ENCODE data around the gene DCAF12. TPM values are rescaled to one million over a fixed set of nuclear protein-coding genes. Genes with fewer than 3 reads are reported as not detected.

DCAF12 gene
- total RNA-seq = 1.9 and 2.3 TPM in 2 replicates
- total RNA-seq (2013) = 2.0 TPM
- polyA plus RNA-seq = 0.59 and 1.1 TPM in 2 replicates
- polyA minus RNA-seq = 1.0 and 7.3 TPM in 2 replicates

DNA sequence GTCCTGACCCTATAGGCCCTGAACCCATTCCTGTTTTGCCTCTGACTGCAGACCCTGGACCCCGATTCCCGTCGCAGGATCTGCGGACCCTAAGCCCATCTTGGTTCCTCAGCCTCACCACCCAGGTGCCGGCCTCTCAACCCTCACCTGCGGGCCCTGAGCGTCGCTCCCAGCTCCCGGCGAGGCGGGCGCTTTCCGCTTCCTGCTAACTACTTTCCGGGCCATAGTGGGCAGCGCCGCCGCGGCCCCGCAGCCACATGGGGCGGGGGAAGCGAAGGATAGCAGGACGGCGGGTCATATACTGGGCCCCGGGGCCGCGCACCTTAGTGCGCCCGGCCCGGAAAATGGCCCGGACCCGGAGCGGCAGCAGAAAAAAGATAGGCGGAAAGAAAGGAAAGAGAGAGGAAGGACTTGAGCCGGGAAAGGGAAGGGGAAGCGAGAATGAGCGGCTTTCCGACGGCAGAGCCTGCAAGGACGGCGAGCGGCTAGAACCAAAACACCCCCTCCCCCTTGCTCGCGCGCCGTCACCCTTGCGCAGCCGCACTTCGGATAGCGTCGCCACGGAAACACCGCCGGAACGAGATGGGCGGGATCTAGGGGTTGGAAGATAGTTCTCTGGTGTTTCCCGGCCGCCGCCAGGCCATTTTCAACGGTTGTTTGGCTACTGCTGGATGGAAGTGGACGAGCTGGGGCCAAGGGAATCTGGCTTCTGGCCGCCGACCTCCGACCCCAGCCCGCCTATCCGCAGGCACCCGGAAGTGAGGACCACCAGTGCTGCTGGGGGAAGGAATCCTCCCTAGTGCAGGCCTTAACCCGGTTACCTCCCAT lies at the start of gene DCAF12:
Gene DCAF12 (minus strand): TSS at position 492 of the 828 bp plus-strand sequence. CDS start 267 bp downstream, at position 225.
- TF ChIP-seq EZH2 (IDR thresholded peaks at IDR 0.05; ENCODE audit: borderline replicate concordance, insufficient read depth, low read depth, low read length, poor library complexity, severe bottlenecking) = no peak
- TF ChIP-seq, protein P1, sequence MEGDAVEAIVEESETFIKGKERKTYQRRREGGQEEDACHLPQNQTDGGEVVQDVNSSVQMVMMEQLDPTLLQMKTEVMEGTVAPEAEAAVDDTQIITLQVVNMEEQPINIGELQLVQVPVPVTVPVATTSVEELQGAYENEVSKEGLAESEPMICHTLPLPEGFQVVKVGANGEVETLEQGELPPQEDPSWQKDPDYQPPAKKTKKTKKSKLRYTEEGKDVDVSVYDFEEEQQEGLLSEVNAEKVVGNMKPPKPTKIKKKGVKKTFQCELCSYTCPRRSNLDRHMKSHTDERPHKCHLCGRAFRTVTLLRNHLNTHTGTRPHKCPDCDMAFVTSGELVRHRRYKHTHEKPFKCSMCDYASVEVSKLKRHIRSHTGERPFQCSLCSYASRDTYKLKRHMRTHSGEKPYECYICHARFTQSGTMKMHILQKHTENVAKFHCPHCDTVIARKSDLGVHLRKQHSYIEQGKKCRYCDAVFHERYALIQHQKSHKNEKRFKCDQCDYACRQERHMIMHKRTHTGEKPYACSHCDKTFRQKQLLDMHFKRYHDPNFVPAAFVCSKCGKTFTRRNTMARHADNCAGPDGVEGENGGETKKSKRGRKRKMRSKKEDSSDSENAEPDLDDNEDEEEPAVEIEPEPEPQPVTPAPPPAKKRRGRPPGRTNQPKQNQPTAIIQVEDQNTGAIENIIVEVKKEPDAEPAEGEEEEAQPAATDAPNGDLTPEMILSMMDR (IDR thresholded peaks at IDR 0.05) = no peak
- Mint-ChIP-seq H3K27me3 (peaks cover 50% of the 10 kb centered on the region), H3K9me3 (ENCODE audit: insufficient read depth) (peaks cover 2% of the 10 kb centered on the region), H3K27ac (peak within 1 kb of the TSS; percentile 60), H3K4me3 (peak within 1 kb of the TSS; percentile 93), H3K4me1 (peaks cover 48% of the 10 kb centered on the region)
- CTCF ChIA-PET = no interaction called here
- peak within 1 kb of the TSS; percentile 92 for H3K4me2 ChIP-seq (replicated peaks; ENCODE audit: low read depth, low read length, poor library complexity, severe bottlenecking)
- DNase-seq (peak; percentile 84), ATAC-seq (ENCODE audit: low read depth) (peak; percentile 55)
- peaks cover 0 to 81% (median 56%) of the 10 kb centered on the region in 4 experiments for H3K27me3 ChIP-seq (replicated peaks in 1 of 4; ENCODE audit: control extremely low read depth in 1 of 4, control insufficient read depth in 3 of 4, insufficient read depth in 4 of 4, low read length in 3 of 4)
- H3K9ac ChIP-seq (ENCODE audit: low read length) = peak within 1 kb of the TSS; percentile 66
- peaks cover 51 to 55% of the 10 kb centered on the region in 2 donors for H3K4me1 ChIP-seq (ENCODE audit: control insufficient read depth in 2 of 2, insufficient read depth in 2 of 2, low read length in 2 of 2)
- POLR2A ChIA-PET = no interaction called here
- peaks cover 45% of the 10 kb centered on the region for H4K20me1 ChIP-seq (ENCODE audit: control insufficient read depth, insufficient read depth, low read length, poor library complexity, severe bottlenecking)
- peaks cover 0 to 45% (median 4%) of the 10 kb centered on the region in 3 donors for H3K9me3 ChIP-seq (ENCODE audit: control extremely low read depth in 1 of 3, control insufficient read depth in 2 of 3, insufficient read depth in 1 of 3, low read length in 2 of 3)
- peak within 1 kb of the TSS; percentile 59 for H2AFZ ChIP-seq (ENCODE audit: insufficient read depth, low read depth, low read length, poor library complexity, severe bottlenecking)
- no peak within 1 kb of the TSS for H3K27ac ChIP-seq (ENCODE audit: low read length in 2 of 2)
- no peaks in the 10 kb centered on the region for H3K79me2 ChIP-seq (ENCODE audit: control insufficient read depth, insufficient read depth, low read length)
- intact Hi-C loops (cut with micrococcal nuclease) = loop anchor here (1.0 to 5.0 kb wide), 4 partner anchors 52 to 310 kb away; partner anchors contain the start of genes MYORG, UBAP1 and UBE2R2
- peak within 1 kb of the TSS; percentile 44 to 67 (median 58) for H3K4me3 ChIP-seq (ENCODE audit: control extremely low read depth in 1 of 5, extremely low read depth in 1 of 5, insufficient read depth in 1 of 5, low read depth in 2 of 5, low read length in 4 of 5)
- H3K36me3 ChIP-seq (replicated peaks in 1 of 2; ENCODE audit: control extremely low read depth in 1 of 2, control insufficient read depth in 1 of 2, extremely low read depth in 1 of 2, insufficient read depth in 2 of 2, low read length in 1 of 2) = no peaks in the 10 kb centered on the region
- WGBS (ENCODE audit: insufficient coverage) = under 1% methylated on average over 55 of the region's 67 CpGs

GRCh38 chr9:34176089-34176488 lies 49.6 kb upstream of the DCAF12 start:
- H3K9me3 ChIP-seq (ENCODE audit: control extremely low read depth in 1 of 3, control insufficient read depth in 2 of 3, insufficient read depth in 1 of 3, low read length in 2 of 3) = peaks cover 0 to 10% (median 0%) of the 10 kb centered on the region in 3 donors
- intact Hi-C loops (cut with micrococcal nuclease) = loop anchor here (5.0 kb wide), 1 partner anchor 364 kb away; no protein-coding TSS in a partner anchor
- WGBS (ENCODE audit: insufficient coverage) = 100% methylated on average over 1 of the region's 3 CpGs
- H3K4me2 ChIP-seq (replicated peaks; ENCODE audit: low read depth, low read length, poor library complexity, severe bottlenecking) = no peak overlapping the region
- ATAC-seq (ENCODE audit: low read depth) (no peak), DNase-seq (no peak)
- H3K4me3 ChIP-seq (ENCODE audit: control extremely low read depth in 1 of 5, extremely low read depth in 1 of 5, insufficient read depth in 1 of 5, low read depth in 2 of 5, low read length in 4 of 5) = no peak overlapping the region
- Mint-ChIP-seq H3K4me1 (peaks cover 23% of the 10 kb centered on the region), H3K9me3 (ENCODE audit: insufficient read depth) (no peaks in the 10 kb centered on the region), H3K27me3 (no peaks in the 10 kb centered on the region), H3K27ac (no peak overlapping the region), H3K4me3 (no peak overlapping the region)
- POLR2A ChIA-PET = interaction anchor here (0.6 to 0.7 kb wide), 2 partner anchors 11 to 813 kb away, joined by 4 to 6 read pairs; partner anchors contain the start of gene DNAJB5
- H3K79me2 ChIP-seq (ENCODE audit: control insufficient read depth, insufficient read depth, low read length) = peaks cover 43% of the 10 kb centered on the region
- no peak overlapping the region for H3K9ac ChIP-seq (ENCODE audit: low read length)
- H3K4me1 ChIP-seq (ENCODE audit: control insufficient read depth in 2 of 2, insufficient read depth in 2 of 2, low read length in 2 of 2) = peaks cover 17 to 34% of the 10 kb centered on the region in 2 donors
- peaks cover 0 to 19% (median 2%) of the 10 kb centered on the region in 4 experiments for H3K27me3 ChIP-seq (replicated peaks in 1 of 4; ENCODE audit: control extremely low read depth in 1 of 4, control insufficient read depth in 3 of 4, insufficient read depth in 4 of 4, low read length in 3 of 4)
- CTCF ChIA-PET = no interaction called here
- no peak for TF ChIP-seq EZH2 (IDR thresholded peaks at IDR 0.05; ENCODE audit: borderline replicate concordance, insufficient read depth, low read depth, low read length, poor library complexity, severe bottlenecking)
- TF ChIP-seq, protein P1 (IDR thresholded peaks at IDR 0.05) = no peak
- H4K20me1 ChIP-seq (ENCODE audit: control insufficient read depth, insufficient read depth, low read length, poor library complexity, severe bottlenecking) = no peaks in the 10 kb centered on the region
- no peak overlapping the region for H3K27ac ChIP-seq (ENCODE audit: low read length in 2 of 2)
- no peaks in the 10 kb centered on the region for H3K36me3 ChIP-seq (replicated peaks in 1 of 2; ENCODE audit: control extremely low read depth in 1 of 2, control insufficient read depth in 1 of 2, extremely low read depth in 1 of 2, insufficient read depth in 2 of 2, low read length in 1 of 2)
- H2AFZ ChIP-seq (ENCODE audit: insufficient read depth, low read depth, low read length, poor library complexity, severe bottlenecking) = no peak overlapping the region
